HAP-1 (cell line): ENCODE measurements around the gene CYFIP2.

ENCODE experiments used
- DNase-seq, 2 experiments: peaks; one replicate each; pipeline ENCODE4 v3.0.0-alpha.2; 2016 to 2020; ENCODE audit warnings: low spot score in 2 of 2
- H3K27me3 ChIP-seq: fragments of 250-450 bp; sonication (Bioruptor Pico); 2 replicates; pipeline ENCODE4 v1.5.1; 2020; ENCODE audit warnings: low read depth, mild to moderate bottlenecking, moderate library complexity
- H3K36me3 ChIP-seq: fragments of 250-450 bp; sonication (Bioruptor Pico); replicated peaks from 2 replicates; pipeline ENCODE4 v1.5.1; 2020; ENCODE audit warnings: mild to moderate bottlenecking
- H3K4me1 ChIP-seq: fragments of 250-450 bp; sonication (Bioruptor Pico); 2 replicates; pipeline ENCODE4 v1.5.1; 2020; ENCODE audit warnings: mild to moderate bottlenecking
- H3K4me3 ChIP-seq: fragments of 250-450 bp; sonication (Bioruptor Pico); 2 replicates; pipeline ENCODE4 v1.5.1; 2020; ENCODE audit warnings: mild to moderate bottlenecking, moderate library complexity
- H3K9me3 ChIP-seq: fragments of 250-450 bp; sonication (Bioruptor Pico); 2 replicates; pipeline ENCODE4 v1.5.1; 2020; ENCODE audit warnings: mild to moderate bottlenecking, moderate library complexity
- in situ Hi-C: fragments of 300-500 bp; cut with MboI; formaldehyde crosslinking; loops from 3 replicates; pipeline ENCODE4 v1.14.3; 2020; ENCODE audit warnings: low sequenced_read_pairs, inconsistent platforms, mixed read lengths

Gene CYFIP2

GRCh38 chr5:157269165-157269671 lies 3.3 kb downstream of the CYFIP2 start:
- in situ Hi-C loops = no loop called here
- no peak for DNase-seq
- no peak overlapping the region for H3K4me3 ChIP-seq
- no peaks in the 10 kb centered on the region; the same call in 1 of the 2 replicates for H3K36me3 ChIP-seq
- H3K4me1 ChIP-seq = peaks cover 13% of the 10 kb centered on the region
- H3K27me3 ChIP-seq = no peaks in the 10 kb centered on the region
- no peaks in the 10 kb centered on the region for H3K9me3 ChIP-seq

- in situ Hi-C loops = no loop called here
Observed at GRCh38 chr5:157269761-157270272, 3.9 kb downstream of the CYFIP2 start.

GRCh38 chr5:157270771-157271170 lies 4.8 kb downstream of the CYFIP2 start:
- Histone ChIP-seq H3K36me3 (no peaks in the 10 kb centered on the region; the same call in 1 of the 2 replicates), H3K9me3 (no peaks in the 10 kb centered on the region; the same call in 1 of the 2 replicates), H3K4me3 (no peak overlapping the region), H3K27me3 (no peaks in the 10 kb centered on the region), H3K4me1 (peaks cover 14% of the 10 kb centered on the region)
- in situ Hi-C loops = no loop called here
- no peak for DNase-seq

More at GRCh38 chr5:157269761-157270272, 3.9 kb downstream of the CYFIP2 start:
- DNase-seq = no peak
- H3K9me3 ChIP-seq = no peaks in the 10 kb centered on the region; the same call in 1 of the 2 replicates
- peaks cover 13% of the 10 kb centered on the region for H3K4me1 ChIP-seq
- no peaks in the 10 kb centered on the region for H3K27me3 ChIP-seq
- H3K36me3 ChIP-seq = no peaks in the 10 kb centered on the region; the same call in 1 of the 2 replicates
- no peak overlapping the region for H3K4me3 ChIP-seq

GRCh38 chr5:157271740-157272271 lies 5.9 kb downstream of the CYFIP2 start:
- H3K9me3 ChIP-seq = no peaks in the 10 kb centered on the region; the same call in 1 of the 2 replicates
- H3K4me1 ChIP-seq = peaks cover 23% of the 10 kb centered on the region
- H3K4me3 ChIP-seq = no peak overlapping the region
- no peaks in the 10 kb centered on the region; the same call in 1 of the 2 replicates for H3K36me3 ChIP-seq
- in situ Hi-C loops = no loop called here
- H3K27me3 ChIP-seq = no peaks in the 10 kb centered on the region
- DNase-seq = no peak

- no peak for DNase-seq
Observed at GRCh38 chr5:157273131-157273556, 7.2 kb downstream of the CYFIP2 start.

GRCh38 chr5:157275403-157275802 lies 9.5 kb downstream of the CYFIP2 start:
- peaks cover 15% of the 10 kb centered on the region for H3K4me1 ChIP-seq
- in situ Hi-C loops = no loop called here
- no peak for DNase-seq
- no peaks in the 10 kb centered on the region for H3K36me3 ChIP-seq
- H3K4me3 ChIP-seq = no peak overlapping the region
- no peaks in the 10 kb centered on the region; the same call in 1 of the 2 replicates for H3K9me3 ChIP-seq
- H3K27me3 ChIP-seq = no peaks in the 10 kb centered on the region

More at GRCh38 chr5:157273131-157273556, 7.2 kb downstream of the CYFIP2 start:
- peaks cover 15% of the 10 kb centered on the region for H3K4me1 ChIP-seq
- no peaks in the 10 kb centered on the region for H3K27me3 ChIP-seq
- no peaks in the 10 kb centered on the region; the same call in 1 of the 2 replicates for H3K36me3 ChIP-seq
- no peak overlapping the region for H3K4me3 ChIP-seq
- no peaks in the 10 kb centered on the region; the same call in 1 of the 2 replicates for H3K9me3 ChIP-seq
- in situ Hi-C loops = no loop called here

GRCh38 chr5:157278319-157279037 lies 12.6 kb downstream of the CYFIP2 start:
- Histone ChIP-seq H3K4me3 (no peak overlapping the region), H3K27me3 (no peaks in the 10 kb centered on the region), H3K9me3 (no peaks in the 10 kb centered on the region; the same call in 1 of the 2 replicates), H3K36me3 (no peaks in the 10 kb centered on the region), H3K4me1 (peaks cover 15% of the 10 kb centered on the region)
- DNase-seq = no peak
- in situ Hi-C loops = no loop called here

GRCh38 chr5:157279605-157280239 lies 13.8 kb downstream of the CYFIP2 start:
- H3K27me3 ChIP-seq = no peaks in the 10 kb centered on the region
- peaks cover 15% of the 10 kb centered on the region for H3K4me1 ChIP-seq
- DNase-seq = no peak
- H3K36me3 ChIP-seq = no peaks in the 10 kb centered on the region
- in situ Hi-C loops = no loop called here
- H3K9me3 ChIP-seq = no peaks in the 10 kb centered on the region; the same call in 1 of the 2 replicates
- H3K4me3 ChIP-seq = no peak overlapping the region

- in situ Hi-C loops = no loop called here
- H3K4me1 ChIP-seq = peaks cover 8% of the 10 kb centered on the region
- no peak for DNase-seq
- H3K9me3 ChIP-seq = no peaks in the 10 kb centered on the region
- no peak overlapping the region for H3K4me3 ChIP-seq
- H3K27me3 ChIP-seq = no peaks in the 10 kb centered on the region
- H3K36me3 ChIP-seq = no peaks in the 10 kb centered on the region
Observed at GRCh38 chr5:157280927-157281326, 15.0 kb downstream of the CYFIP2 start.

- Histone ChIP-seq H3K4me3 (no peak overlapping the region), H3K9me3 (no peaks in the 10 kb centered on the region), H3K36me3 (peaks cover 7% of the 10 kb centered on the region), H3K4me1 (no peaks in the 10 kb centered on the region), H3K27me3 (no peaks in the 10 kb centered on the region)
- no peak for DNase-seq
- in situ Hi-C loops = no loop called here
Observed at GRCh38 chr5:157282150-157282549, 16.2 kb downstream of the CYFIP2 start.

- Histone ChIP-seq H3K4me3 (no peak overlapping the region), H3K4me1 (no peaks in the 10 kb centered on the region), H3K27me3 (no peaks in the 10 kb centered on the region), H3K9me3 (no peaks in the 10 kb centered on the region), H3K36me3 (peaks cover 9% of the 10 kb centered on the region)
- DNase-seq = no peak
- in situ Hi-C loops = no loop called here
Observed at GRCh38 chr5:157283434-157283833, 17.5 kb downstream of the CYFIP2 start.

- in situ Hi-C loops = no loop called here
- peaks cover 9% of the 10 kb centered on the region for H3K36me3 ChIP-seq
- H3K9me3 ChIP-seq = no peaks in the 10 kb centered on the region
- no peak overlapping the region for H3K4me3 ChIP-seq
- DNase-seq = no peak
- H3K27me3 ChIP-seq = no peaks in the 10 kb centered on the region
- H3K4me1 ChIP-seq = no peaks in the 10 kb centered on the region
Observed at GRCh38 chr5:157284458-157285212, 18.7 kb downstream of the CYFIP2 start.
